NT2/D1 (cell line): Measurements from ENCODE around the gene PDLIM7.

Experiments
- DNase-seq: peaks from one replicate; pipeline ENCODE4 v3.0.0-alpha.2; 2011; ENCODE audit warnings: low read depth, low spot score
- H3K27me3 ChIP-seq: 2 replicates; pipeline ENCODE4 v1.6.0; 2011; ENCODE audit warnings: mild to moderate bottlenecking; ENCODE audit not compliant: insufficient read length, insufficient read depth
- H3K36me3 ChIP-seq: 2 replicates; pipeline ENCODE4 v1.6.1; 2011; ENCODE audit warnings: mild to moderate bottlenecking, low read length, mixed read lengths; ENCODE audit not compliant: insufficient read depth, insufficient read length
- H3K4me1 ChIP-seq: 2 replicates; pipeline ENCODE4 v1.5.1; 2011; ENCODE audit not compliant: insufficient read depth, insufficient read length
- H3K4me3 ChIP-seq: 2 replicates; pipeline ENCODE4 v1.5.1; 2011; ENCODE audit warnings: low read depth; ENCODE audit not compliant: insufficient read length
- H3K9ac ChIP-seq: 2 replicates; pipeline ENCODE4 v1.6.0; 2011; ENCODE audit warnings: low read depth; ENCODE audit not compliant: insufficient read length
- H3K9me3 ChIP-seq: 2 replicates; pipeline ENCODE4 v1.5.1; 2011; ENCODE audit warnings: mild to moderate bottlenecking, low read length; ENCODE audit not compliant: insufficient read depth
- SUZ12 ChIP-seq: IDR thresholded peaks from 2 replicates; pipeline ENCODE4 v1.6.1; 2011; ENCODE audit not compliant: insufficient read length, insufficient read depth; ENCODE audit errors: extremely low read depth
- YY1 ChIP-seq: IDR thresholded peaks from 2 replicates; pipeline ENCODE4 v1.6.1; 2011; ENCODE audit not compliant: insufficient read length, insufficient read depth
- ZNF274 ChIP-seq: IDR thresholded peaks from 2 replicates; pipeline ENCODE4 v1.6.1; 2011; ENCODE audit warnings: mild to moderate bottlenecking, low read depth, low read length

PDLIM7 gene

DNA sequence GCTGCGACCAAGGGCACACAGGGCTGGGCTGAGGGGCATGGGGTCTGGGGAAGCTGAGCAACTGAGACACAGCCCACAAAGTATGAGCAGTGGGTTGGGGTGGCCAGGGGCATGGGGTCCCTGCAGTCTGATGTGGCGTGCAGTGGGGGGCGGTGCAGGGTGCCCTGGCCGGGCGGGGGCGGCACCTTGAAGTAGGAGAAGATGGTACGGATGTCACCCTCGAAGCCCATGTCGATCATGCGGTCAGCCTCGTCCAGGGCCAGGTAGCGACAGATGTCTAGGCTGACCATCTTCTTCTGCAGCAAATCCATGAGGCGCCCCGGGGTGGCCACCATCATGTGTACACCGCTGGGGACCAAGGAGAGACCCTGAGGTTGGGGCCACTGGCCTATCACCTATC is 16.1 kb upstream of the PDLIM7 start:
- H3K36me3 ChIP-seq, result peaks cover 78% of the 10 kb centered on the region
- TF ChIP-seq ZNF274, result no peak
- TF ChIP-seq YY1, result no peak
- TF ChIP-seq SUZ12, result no peak
- no peak overlapping the region for H3K9ac ChIP-seq
- H3K4me1 ChIP-seq, result peaks cover 20% of the 10 kb centered on the region
- no peak for DNase-seq
- no peaks in the 10 kb centered on the region for H3K27me3 ChIP-seq
- no peaks in the 10 kb centered on the region for H3K9me3 ChIP-seq
- H3K4me3 ChIP-seq, result no peak overlapping the region

DNA sequence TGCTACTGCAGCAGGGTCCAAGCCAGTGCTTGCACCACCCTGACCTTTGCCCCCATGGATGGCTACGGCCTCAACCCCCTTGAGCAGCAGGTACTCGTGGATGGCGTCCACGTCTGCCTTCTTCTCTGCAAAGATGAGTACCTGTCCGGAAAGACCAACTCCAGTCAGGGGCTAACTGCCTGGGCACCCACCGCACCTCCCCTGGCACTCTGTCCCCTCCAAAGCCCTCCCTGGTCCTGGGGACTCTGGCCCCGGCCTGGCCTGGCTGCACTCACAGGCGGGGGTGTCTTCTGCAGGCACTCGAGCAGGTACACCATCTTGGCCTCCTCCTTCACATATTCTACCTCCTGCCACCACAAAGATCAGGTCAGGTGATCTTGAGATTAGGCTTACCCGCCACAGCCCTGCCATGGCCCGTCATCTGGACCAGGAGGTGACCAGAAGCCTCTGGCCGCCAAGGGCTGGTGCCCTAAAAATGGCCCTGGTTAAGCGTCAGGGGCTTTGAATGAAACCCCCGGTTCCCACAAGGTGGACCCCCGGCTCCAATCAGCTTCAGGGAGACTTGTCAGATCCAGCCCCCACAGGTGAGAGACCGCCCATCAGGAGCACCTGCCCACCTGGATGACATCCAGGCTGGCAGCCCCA is 15.5 kb upstream of the PDLIM7 start:
- H3K9me3 ChIP-seq, result no peaks in the 10 kb centered on the region
- H3K4me1 ChIP-seq, result peaks cover 24% of the 10 kb centered on the region
- no peak overlapping the region for H3K9ac ChIP-seq
- TF ChIP-seq SUZ12 (no peak), ZNF274 (no peak), YY1 (no peak)
- no peak for DNase-seq
- H3K36me3 ChIP-seq, result peaks cover 85% of the 10 kb centered on the region
- no peaks in the 10 kb centered on the region for H3K27me3 ChIP-seq
- H3K4me3 ChIP-seq, result no peak overlapping the region

DNA sequence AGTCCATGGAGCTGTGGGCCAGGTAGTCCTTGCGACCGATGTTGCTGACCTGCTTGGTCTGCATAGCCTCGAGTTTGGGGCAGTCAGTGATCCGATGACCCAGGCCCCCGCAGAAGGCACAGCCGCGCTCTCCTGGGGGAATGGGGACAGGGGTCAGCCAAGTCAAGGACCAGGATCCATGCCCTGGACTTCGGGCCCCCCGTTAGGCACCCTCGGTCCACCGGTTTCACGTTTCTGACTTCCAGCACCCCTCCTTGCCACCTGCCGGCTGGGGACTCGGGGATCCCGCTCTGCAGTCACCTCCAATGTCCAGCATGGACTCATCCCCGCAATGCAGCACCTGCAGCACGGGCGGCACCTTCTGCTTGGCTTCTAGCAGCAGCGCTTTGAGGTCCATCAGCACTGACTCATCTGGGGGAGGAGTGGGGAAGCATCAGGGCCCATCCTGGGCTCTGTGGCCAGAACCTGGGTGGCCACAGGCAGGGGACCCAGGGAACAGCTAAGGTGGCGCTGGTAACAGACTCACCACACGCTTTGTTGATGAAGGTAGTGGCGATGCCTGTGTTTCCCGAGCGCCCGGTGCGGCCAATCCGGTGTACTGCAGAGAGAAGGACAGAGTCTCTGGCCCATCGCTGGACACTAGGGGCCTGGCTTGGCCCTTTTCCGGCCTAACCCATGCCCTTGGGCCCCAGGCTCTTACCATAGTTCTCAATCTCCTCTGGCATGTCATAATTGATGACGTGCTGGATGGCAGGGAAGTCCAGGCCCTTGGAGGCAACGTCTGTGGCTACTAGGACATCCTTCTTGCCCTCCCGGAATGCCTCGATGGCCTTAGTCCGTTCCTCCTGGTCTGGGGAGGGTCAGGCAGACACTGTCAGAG is 14.6 kb upstream of the PDLIM7 start:
- no peak for TF ChIP-seq ZNF274
- TF ChIP-seq YY1, result no peak
- TF ChIP-seq SUZ12, result no peak
- Histone ChIP-seq H3K4me1 (peaks cover 24% of the 10 kb centered on the region), H3K9ac (no peak overlapping the region), H3K4me3 (no peak overlapping the region), H3K9me3 (no peaks in the 10 kb centered on the region), H3K27me3 (no peaks in the 10 kb centered on the region), H3K36me3 (peaks cover 93% of the 10 kb centered on the region)
- no peak for DNase-seq

DNA sequence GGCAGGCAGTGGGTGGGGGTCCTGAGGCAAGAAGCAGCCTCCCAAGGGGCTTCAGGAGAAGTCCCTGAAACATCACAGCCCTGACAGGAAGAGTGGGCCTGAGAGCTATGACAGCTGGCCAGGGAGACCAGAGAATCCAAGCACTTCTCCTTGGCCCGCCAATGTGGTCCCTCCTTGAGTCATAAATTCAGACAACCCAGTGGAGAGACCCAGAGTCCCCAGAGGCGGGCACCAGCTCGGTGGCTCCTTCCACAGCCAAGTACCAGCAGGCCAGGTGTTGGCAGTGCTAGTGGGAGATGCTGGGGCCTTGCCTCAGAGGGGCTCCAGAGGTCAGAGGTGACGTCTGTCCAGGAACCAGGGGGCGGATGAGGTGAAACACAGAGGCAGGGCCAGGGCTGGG is 13.8 kb upstream of the PDLIM7 start:
- Histone ChIP-seq H3K4me1 (peaks cover 23% of the 10 kb centered on the region), H3K9ac (no peak overlapping the region), H3K27me3 (no peaks in the 10 kb centered on the region), H3K4me3 (no peak overlapping the region), H3K9me3 (no peaks in the 10 kb centered on the region), H3K36me3 (peaks cover 95% of the 10 kb centered on the region)
- TF ChIP-seq SUZ12, result no peak
- no peak for TF ChIP-seq ZNF274
- TF ChIP-seq YY1, result no peak
- no peak for DNase-seq

- H3K36me3 ChIP-seq, result peaks cover 89% of the 10 kb centered on the region
- no peak for DNase-seq
- TF ChIP-seq ZNF274 (no peak), YY1 (no peak)
- H3K9ac ChIP-seq, result peak overlapping the region; percentile 5
- no peaks in the 10 kb centered on the region for H3K9me3 ChIP-seq
- no peaks in the 10 kb centered on the region for H3K27me3 ChIP-seq
- H3K4me1 ChIP-seq, result peaks cover 21% of the 10 kb centered on the region
- no peak overlapping the region for H3K4me3 ChIP-seq
Observed at GRCh38 chr5:177510567-177511053, 13.2 kb upstream of the PDLIM7 start.

DNA sequence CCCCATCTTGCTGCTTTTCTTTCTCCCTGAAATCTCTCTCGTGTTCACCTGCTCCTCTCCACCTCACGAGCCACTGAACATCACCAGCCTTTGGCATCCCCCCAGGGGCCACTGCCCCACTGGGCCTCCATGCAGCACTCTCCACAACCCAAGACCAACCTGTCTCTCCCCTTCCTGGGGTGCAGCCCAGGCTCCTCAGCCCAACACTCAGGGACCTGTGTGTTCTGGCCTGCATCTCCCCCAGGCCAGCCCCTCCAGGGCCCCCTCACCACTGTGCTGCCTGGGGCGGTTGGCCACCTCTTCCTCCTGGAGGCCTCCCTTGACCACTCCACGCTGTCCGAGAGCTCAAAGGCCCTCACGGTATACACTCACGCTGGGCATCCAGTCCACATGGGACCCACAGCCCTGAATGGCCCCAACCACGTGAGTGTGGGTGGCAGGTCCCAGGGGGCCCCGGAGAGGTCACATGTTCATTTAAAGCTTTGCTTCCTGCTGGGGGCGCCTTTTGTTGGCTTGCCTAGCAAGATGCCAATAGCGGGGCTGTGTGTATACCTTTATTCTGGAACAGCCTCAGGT is 12.7 kb upstream of the PDLIM7 start:
- no peak for DNase-seq
- peaks cover 21% of the 10 kb centered on the region for H3K4me1 ChIP-seq
- H3K36me3 ChIP-seq, result peaks cover 89% of the 10 kb centered on the region
- H3K4me3 ChIP-seq, result no peak overlapping the region
- TF ChIP-seq YY1 (no peak), ZNF274 (no peak), SUZ12 (no peak)
- peak overlapping the region; percentile 43 for H3K9ac ChIP-seq
- no peaks in the 10 kb centered on the region for H3K9me3 ChIP-seq
- H3K27me3 ChIP-seq, result no peaks in the 10 kb centered on the region
